CD1c-positive myeloid dendritic cell (primary cell): ENCODE measurements around the gene RAC3.

Experiments used
- DNase-seq: peaks from one replicate; pipeline ENCODE4 v3.0.0-alpha.2; 2016; ENCODE audit errors: extremely low spot score

RAC3 gene

DNA sequence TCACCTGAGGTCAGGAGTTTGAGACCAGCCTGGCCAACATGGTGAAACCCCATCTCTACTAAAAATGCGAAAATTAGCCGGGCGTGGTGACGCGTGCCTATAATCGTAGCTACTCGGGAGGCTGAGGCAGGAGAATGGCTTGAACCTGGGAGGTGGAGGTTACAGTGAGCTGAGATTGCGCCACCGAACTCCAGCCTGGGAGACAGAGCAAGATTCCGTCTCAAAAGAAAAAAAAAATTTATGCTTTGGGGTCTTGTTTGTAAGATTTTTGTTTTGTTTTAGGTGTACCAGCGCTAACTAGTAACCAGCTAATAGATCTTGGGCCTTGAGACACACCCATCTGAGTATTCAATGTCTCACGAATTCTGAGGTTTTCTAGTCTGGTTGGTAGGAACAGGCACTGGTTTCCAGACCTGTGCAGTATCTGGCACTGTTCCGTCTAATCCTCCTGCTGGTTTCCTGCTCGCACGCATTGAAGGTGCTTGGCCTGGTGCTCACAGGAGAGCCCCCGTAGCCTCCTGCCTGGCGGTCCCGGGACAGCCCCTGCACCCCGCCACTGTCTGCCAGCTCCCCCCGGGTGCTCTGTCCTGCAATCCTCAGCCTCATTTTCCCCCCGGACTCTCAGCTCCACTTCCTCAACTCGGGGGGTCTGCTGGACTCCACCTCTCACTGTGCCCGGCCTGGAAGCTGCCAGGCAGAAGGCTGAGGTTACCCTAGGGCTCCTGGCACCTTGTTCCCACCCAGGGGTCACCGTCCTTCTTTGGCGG is 44.7 kb downstream of the RAC3 start:
- DNase-seq, result no peak

DNA sequence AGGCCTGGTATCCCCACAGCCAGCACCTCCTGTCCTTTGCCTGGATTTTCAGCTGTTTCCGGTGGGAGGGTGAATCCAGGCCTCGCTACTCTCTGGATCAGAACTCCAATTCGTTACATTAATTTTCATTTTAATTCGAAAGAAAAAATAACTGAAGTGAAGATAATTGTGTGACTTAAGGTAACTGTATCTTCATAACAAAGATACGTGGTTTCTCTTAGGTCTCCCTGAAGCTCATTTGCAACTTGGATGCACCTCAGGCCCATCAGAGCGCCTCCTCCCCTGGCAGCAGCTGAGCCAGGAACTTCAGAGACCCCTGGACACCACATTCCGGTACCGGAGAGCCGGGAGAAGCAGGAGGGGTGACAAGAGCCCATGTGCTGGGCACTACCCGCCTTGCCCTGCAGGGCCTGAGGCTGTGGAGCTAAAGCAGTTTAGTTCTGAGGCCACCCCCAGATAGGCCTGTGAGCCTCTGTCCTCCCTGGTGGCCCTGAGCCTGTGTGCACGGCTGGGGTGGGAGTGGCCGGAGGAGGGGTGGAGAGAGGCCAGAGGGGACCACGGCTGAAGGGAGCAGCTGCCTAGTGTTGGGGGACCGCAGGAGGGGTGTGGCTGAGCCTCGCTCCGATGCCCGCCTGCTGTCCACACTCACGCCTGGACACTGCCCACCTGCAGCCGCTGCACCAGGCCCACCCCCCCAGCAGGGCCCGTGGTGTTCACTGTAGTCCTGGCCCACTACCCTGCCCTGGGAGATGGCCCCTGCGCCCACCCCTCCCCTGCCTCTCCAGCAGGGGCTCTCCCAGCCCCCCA is 45.5 kb downstream of the RAC3 start:
- DNase-seq, result no peak

DNA sequence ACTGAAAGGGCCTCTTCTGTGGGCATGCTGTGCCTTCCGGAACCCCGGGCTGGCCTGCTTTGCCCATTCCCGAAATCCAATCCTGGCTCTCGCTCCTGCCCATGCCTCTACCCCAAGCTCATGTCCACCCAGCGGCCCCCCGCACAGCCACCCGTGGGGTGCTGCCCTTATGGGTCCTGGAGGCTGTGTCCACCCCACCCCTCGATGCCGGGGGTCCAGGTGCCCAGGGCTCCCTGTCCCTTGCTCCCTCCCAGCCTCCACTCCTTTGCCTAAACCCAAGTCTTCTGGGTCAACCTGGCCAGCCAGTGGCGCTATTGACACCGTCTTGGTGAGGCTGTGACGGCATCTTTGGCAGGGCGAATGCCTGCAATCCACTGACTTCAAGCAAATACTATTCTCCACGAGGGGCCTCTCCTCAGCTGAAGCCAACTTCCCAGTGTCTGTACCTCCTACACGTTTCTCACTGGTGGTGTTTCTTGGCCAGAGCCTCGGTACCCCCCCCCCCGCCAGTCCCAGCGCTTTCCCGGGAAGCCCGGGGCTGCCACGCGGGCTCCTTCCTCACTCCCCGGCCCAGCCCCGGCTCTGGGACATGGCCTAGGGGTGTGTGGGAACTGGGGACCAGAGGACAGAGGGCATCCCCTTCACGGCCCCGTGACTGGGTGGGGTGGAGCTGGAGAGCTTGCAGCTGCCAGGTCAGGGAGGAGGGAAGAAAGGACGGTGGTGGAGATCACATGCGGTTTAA is 46.3 kb downstream of the RAC3 start:
- no peak for DNase-seq

DNA sequence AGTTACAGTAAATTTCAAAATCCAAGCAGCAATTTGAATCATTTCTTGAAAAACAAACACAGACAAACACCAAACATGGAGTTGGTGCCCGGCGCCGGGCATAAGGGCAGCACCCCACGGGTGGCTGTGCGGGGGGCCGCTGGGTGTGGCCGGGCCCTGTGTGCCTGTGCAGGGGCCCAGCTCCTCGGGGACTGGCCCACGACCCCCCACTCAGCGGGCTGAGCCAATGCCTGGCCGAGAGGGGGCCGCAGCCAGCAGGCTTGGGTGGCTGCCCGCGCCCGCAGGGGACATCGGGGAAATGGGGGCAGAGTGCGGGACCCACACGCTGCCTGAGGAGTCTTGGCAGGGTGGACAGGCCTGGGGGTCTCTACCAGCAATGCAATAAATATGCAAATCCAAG is 47.0 kb downstream of the RAC3 start:
- DNase-seq, result no peak

DNA sequence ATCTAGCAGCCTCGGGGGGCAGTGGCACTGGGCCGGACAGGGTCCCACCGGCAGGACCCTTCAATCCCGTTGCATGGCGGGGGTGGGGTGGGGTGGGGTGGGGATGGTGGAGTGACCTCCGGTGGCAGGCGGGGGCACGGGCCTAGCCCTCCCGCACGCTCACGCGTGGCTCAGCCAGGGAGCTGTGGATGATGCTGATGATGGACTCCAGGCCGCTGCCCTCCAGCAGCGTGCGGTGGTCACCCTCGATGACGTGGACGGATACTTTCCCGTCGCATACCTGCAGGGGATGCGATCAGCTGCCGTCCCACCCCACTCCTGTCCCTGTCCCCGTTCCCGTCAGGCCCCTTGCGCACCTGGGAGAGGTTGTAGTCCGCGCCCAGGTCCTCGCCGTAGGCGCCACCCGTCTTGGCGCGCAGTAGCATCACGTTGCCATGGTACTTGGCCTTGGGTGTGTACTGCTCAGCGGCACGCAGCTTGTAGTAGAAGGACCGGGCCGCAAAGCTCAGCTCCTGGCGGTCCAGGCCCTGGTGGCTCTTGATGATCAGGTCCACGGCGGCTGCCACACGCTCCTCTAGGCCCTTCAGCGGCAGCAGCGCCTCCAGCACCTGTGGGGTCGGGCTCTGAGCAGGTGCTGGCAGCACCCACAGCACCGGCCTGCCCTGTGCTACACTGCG is 47.7 kb downstream of the RAC3 start:
- no peak for DNase-seq

DNA sequence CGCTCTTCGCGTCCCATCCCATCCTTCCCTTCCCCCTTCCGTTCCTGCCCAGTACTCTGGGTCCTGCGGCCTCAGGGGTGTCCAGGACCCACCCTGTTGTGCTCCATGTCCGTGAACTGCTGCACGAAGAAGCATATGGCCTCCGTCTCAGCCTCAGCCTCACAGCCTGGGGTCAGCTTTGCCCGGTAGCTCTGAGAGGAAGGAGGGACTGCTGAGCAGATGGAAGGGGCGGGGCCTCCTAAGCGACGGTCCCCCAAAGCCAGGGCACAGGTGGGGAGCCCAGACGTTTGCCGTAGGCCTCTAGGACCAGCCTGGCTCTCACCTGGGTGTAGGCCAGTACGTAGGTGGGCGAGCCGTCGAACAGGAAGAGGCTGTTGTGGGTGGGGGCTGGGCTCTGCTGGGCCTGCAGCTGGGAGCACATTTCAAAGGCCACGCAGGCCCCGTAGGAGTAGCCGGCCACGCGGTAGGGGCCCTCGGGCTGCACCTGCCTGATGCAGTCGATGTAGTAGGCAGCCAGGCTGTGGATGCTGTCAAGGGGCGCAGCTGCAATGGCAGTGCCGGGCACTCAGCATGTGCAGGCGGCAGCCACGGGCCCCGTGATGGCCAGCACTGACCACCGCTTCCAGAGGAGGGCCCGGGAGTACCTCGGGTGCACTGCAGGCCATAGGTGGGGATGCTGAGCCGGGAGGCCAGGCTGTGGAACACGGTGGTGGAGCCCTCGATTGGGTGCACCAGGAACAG is 48.7 kb downstream of the RAC3 start:
- DNase-seq, result no peak

DNA sequence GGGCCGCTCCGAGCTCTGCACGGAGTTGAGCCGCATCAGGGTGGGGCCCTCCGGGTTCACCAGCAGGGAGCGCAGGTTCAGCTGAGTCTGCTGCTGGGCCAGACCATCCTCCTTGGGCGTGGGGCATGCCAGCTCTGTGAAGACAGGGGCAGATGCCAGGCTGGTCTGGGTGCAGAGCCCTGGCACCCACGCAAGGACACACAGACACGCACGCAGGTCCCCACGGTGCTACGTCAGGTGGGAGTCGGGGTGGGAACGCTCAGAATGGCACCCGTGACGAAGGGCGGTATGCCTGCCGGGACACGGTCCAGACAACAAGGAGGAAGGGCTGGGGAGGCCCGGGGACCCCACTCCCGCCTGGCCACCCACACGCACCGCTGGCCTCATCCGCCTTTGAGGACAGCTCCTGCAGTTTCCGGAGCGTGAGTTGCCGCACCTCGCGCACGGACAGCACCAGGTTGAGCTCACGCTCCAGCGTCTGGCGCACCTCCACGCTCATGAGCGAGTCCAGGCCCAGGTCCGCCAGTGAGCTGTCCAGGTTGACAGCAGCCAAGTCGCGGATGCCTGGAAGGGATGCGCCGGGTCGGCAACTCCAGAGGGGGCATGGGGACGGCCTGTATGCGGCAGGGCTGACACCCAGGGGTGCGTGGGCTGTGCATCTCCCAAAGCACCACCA is 49.4 kb downstream of the RAC3 start:
- no peak for DNase-seq

DNA sequence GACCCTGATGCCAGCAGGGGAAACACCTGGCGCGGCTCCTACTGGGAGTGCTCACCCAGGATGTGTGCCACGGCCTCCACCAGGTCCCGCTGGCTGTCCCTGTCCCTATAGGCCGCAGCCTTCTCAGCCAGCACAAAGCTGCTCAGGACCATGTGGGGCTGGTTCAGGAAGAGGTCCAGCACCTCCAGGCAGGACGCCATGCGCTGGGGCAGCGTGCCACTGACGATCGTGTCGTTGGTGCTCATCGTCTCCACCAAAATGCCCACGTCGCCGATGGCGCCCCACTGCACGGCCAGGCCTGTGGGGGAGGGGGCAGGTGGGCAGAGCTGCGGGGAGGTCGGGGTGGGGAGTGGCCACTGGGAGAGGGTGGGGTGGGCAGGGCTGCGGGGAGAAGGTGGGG is 50.1 kb downstream of the RAC3 start:
- no peak for DNase-seq

DNA sequence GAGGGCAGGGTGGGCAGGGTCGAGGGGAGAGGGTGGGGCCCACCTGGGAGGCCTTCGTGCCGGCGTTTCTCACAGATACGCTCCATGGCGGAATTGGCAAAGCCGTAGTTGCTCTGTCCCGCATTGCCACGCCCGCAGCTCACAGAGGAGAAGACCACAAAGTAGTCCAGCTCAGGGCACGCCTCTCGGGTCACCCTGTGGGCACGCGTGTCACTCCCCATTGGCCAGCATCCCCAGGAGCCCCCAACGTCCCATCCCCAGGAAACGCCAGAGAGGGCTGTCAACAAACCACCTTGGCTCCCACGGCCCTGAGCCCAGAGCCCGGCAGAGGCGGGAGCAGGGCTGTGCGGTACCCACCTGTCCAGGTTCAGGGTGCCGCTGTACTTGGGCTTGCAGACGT is 50.5 kb downstream of the RAC3 start:
- DNase-seq, result no peak

DNA sequence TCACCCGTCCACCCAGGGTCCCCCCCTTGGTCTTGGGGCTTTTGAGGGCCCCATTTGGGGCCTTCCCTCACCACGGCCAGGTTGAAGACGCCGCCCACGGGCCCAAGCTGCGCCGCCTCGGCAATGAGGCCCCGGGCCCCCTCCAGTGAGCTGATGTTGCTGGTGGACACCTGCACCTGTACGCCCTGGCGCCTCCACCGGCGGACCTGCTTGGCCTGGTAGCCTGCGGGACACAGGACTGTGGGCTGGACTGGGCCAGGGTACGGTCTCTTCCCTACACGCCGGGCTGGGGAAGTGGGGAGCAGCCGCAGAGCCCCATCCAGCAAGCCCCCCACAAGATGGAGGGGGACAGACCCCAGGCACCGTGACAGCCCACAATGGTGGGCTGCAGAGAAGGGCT is 51.0 kb downstream of the RAC3 start:
- no peak for DNase-seq

DNA sequence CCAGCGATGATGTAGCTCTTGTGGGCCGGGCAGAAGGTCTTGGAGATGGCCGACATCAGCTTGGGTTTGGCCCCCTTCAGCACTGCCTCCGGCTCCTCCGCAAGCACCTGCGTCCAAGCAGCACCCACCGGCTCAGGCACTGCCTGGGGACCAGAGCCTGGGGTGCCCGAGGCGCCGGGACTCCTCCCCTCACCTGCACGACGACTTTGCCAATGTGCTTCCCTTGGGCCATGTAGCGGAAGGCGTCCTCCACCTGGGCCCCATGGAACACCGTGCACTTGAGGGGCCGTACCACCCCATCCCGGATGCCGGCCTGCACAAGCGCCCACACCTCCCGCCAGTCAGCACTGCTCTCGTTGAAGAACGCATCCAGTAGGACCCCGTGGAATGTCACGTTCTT is 51.5 kb downstream of the RAC3 start:
- no peak for DNase-seq
